GM21367 (cell line): ENCODE data around the gene CTAGE1.

Experiments used
- ATAC-seq: cut with Tn5 transposase; IDR thresholded peaks from one replicate; pipeline ENCODE4 v1.9.1; 2021; ENCODE audit not compliant: unreplicated experiment

Gene CTAGE1

DNA sequence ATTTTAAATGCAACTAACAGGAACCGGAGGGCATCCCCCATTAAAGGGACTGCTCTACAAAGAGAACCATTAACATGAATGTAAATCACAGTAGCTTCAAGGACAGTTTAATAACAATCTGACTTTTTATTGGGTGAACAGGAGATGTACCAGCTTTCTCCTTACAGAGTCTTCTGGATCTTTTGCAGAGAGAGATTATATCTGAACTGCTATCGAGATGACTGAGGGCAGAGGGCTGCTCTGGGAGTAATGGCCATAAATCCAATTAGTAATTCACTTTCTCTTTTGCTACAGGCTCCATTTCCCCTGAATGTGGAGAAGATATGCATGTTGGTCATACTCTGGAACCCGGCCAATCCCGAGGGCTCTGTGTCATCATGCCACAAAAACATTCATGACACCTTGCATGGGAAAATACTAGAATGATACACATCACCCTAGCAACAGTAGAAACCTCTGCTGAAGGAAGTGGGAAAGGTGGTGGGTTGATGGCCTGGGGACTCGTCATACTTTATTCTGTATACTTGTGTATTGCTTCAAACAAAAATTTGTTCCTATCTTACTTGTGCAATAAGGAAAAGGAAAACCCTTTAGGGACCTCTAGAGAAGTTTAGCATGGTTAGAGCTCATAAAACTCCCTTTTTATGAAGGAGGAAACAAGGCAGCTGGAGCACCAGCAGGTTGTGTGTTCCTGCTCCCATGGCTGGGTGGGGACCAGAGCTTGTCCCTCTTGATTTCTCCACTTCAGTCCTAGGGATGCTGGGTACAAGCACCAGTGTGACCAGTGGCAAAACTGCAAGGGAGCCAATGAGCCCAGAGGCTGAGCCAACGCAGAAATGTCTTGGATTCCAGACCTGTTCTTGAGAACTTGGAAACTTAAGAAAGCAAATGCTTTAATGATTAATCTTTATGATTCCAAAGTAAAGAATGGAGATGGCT is 26.0 kb downstream of the CTAGE1 start:
- no peak for ATAC-seq

DNA sequence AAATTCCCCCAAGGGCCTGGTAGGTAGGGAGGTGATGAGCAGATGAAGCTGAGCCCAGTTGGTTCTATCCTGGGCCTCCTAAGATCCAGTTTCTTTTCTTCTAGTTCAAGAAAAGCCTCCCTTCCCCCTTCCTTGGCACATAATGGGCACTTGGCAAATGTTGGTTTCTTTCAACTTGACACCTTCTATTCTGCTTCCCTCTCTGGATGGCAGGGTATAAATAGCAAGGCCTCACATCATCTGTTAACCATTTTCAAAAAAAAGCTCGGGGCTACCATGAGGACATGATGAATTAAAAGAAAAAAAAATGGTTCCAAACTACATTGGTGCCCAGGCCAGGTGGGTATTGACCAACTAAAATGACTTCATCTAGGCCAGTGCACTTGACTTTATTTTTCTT is 29.9 kb downstream of the CTAGE1 start:
- no peak for ATAC-seq

DNA sequence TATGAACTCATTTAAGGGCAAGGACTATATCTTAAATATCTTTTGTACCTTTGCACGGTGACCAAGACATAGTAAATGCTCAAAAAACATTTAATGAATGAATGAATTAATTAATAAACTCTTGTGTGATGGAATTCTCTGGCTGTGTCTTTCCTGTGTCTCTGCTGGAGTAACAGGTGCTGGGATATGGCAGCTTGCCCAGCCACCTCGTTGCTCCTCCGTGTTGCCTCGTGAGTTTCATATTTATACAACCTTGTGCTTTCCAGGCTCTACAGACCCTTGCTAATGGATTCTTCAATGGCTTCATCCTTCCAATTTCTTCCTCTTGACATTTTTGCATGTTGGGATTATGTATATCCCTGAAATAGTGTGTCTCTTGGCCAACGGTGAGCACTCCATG is 30.4 kb downstream of the CTAGE1 start:
- no peak for ATAC-seq

DNA sequence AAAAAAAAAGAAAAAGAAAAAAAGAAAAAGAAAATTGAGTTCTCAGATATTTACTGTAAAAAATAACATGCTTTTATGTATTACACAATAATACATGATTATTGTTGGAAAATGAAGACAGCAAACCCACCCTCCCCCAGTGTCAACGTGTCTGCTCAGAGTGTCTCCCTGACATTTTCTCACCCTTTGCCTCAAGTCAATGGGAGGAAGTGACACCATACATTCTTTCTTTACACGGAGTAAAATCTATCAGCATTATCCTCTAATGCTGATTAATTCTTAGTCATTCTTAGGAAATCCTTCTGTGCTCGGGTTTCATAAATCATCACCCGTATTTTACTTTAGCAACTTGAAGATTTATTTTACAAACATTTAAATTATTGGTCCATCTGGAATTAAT is 32.0 kb downstream of the CTAGE1 start:
- no peak for ATAC-seq

DNA sequence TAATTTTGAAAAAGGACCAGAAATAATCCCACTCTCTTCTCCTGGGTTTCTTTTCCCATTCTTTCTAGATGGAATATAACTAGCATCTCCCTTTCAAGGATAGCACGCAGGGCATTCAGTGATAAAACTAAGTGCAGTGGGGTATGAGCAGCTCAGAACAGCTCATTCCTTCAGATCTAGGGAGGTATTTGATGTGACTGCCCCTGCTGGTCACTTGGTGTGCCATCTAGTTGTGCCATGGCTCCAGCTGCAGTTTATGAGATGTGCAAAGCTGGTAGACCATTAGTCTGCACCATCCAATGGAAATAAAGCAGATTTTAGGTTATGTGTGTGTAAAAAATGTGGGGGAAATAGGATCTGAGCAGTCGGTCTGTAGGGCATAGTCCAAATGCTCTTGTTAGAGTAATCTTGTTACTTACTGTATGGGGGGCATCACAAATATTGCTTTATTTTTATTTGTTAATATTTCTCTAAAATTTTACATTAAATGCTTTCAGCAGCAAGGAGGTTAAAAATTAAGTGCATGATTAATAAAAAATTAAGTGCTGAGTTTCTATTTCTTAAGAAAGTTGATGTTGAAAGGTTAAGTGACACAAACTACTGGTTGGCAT is 38.9 kb downstream of the CTAGE1 start:
- ATAC-seq, result no peak

DNA sequence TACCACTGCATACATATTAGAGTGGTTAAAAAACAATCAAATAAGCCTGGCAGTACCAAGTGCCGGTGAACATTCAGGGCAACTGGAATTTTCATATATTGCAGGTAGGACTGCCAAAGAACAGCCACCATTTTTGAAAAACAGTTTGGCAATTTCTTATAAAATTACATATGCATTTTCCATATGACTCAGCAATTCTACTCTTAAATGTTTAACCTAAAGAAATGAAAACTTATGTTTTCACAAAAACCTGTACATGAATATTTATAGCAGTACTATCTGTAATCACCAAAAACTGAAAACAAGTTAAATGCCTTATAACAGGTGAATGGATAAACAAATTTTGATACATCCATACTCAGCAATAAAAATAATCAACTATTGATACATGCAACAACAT is 39.9 kb downstream of the CTAGE1 start:
- ATAC-seq, result no peak

DNA sequence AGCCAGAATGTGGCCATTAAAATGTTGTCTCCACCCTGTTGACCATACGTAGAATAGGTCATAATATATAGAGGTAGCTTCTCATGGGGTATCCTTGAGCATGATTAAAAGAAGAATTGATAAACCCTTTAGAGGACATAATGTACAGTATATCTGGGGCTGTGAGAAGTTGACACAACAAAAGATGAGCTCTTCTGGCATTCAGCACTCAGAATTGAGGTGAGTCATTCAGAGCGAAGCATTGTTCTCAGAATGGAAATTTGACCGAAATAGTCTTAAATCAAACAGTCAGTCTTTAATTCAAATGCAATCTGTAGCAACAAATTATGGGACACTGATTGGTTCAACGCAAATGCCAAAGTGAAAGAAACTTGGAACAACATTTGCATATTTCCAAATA is 47.3 kb downstream of the CTAGE1 start:
- ATAC-seq, result no peak

DNA sequence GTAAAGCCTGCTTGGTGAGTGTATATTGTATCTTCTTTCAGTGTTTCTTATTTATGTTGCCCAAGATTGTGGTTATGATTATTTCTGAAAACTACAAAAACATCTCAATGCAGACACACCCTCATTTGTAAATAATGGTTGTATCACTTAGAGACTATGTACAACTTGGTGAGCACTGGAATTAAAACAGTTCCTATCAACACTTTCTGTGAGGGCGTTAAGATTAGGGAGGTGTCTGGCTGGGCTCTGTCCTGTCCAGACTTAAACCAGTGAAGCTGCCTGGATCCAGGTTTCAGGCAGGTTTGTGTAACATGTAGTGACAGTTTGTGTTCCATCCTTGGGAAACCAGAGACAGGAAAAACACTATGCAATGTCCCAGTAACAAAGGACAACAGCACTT is 49.7 kb downstream of the CTAGE1 start:
- no peak for ATAC-seq

DNA sequence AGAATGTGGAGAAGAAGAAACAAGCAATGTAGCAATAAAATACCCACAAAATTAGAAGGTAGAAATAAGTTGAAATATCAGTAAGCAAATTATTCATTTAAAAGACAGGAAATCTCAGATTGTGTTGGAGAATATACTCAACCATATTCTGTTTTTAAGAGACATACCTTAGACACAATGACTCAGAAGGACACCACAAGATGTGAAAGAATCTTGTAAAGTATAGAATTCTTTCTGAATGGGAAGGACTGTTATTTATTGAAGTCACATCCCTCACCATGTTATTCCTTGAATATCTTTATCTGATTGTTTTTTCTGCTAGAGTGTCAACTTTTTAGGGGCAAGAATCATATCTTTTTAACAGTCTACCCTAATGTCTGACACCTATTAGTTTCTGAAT is 50.4 kb downstream of the CTAGE1 start:
- ATAC-seq, result no peak

DNA sequence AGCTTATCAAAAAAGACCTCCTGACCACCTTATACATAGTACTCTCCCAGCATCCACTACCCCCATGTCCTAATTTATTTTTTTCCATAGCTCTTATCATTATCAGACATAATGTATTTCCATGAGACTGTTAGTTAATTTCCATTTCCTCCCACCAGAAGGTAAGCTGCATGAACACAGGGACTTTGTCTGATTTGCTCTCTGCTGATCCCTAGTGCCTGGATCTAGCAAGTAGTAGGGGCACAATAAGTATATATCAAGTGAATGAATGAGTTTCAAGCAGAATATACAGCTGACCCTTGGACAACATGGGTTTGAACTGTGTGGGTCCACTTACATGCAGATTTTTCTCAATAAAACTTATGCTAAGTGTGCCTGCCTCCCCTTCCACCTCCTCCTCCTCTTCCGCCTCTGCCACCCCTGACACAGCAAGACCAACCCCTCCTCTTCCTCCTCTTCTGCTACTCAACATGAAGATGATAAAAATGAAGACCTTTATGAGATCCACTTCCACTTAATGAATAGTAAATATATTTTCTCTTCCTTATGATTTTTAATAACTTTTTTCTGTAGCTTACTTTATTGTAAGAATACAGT is 53.8 kb downstream of the CTAGE1 start:
- ATAC-seq, result no peak
